Activated T-cell treated with anti-CD3 and anti-CD28 coated beads for 4 hours (primary cell): Measurements from ENCODE around the gene NFKBIL1.

Experiments used
- DNase-seq: peaks from one replicate; pipeline ENCODE4 v3.0.0-alpha.2; 2020

NFKBIL1 gene

DNA sequence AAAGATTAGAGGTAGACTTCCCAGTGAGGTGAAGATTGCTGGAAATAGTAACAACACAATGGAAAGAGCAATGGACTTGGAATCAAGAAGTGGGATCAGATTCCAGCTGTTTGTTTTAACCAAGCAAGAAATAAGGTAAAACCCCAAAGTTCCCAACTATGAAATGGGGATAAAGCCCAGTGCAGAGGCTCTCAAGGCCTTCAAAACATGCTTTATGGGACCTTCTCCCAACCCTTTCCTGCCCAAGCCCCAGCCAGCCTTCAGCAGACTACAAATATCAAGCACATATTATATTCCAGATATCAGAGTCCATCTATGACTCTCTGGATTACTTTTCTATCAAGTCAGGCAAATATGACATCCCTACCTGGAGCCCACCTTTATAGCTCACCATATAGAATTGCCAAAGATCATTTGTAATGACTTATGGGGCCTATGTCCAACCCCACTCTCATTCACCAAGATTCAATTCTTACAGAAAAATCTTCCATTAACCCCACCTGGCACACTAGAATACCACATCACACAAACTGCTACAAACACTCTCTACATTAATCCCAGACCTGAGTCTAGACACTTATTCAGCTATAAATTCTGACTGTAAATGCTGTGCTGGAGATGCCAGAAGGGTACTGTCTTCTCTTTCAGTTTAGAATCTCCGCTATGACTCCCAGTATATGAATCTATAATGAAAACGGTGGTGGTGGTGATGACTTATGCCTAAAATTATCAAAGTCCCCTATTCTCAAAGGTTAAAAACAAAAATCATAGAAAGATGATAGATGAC lies 11.7 kb upstream of the NFKBIL1 start:
- DNase-seq = no peak

DNA sequence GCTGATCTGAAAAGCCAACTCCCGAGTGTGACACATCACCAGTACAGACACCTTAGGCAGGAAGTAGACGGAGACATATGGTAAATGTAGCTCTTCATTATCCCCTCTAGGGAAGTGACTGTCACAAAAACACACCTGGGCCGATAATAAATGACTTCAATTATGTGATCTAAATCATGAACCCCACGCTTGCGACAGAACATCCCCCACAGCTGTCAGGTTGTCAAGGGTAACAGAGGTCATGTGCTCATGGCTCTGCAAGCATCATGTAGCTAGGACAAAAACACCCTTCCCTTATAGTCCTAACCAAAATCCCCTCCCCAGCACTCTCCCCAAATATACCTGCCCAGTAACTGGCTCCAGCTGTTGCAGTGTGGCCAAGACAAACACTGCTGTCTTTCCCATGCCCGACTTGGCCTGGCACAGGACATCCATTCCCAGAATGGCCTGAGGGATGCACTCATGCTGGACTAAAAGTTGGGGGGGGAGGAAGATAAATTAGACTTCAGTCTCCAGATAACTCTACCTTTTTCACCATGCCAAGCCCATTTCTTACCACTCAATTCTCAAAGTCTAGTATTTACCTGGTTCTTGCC lies 8.5 kb upstream of the NFKBIL1 start:
- no peak for DNase-seq

DNA sequence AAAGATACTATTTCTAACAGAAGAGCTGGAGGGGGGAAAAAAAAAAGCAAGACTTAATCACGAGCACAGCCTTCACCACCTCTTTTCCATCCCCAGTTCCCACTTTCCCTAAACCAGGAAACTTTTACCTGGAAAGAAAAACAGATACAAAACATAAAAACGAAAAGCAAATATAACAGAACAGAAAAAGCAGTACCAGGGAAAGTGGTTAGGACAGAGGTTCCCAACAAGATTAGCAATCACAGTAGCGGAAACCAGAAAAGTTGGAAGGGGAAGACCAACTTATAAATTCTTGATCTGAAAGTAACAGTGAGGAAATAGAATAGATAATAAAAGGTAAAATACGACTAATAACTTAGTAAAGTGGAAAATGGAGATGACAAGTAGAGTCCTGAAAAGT lies 6.8 kb upstream of the NFKBIL1 start:
- DNase-seq = no peak

DNA sequence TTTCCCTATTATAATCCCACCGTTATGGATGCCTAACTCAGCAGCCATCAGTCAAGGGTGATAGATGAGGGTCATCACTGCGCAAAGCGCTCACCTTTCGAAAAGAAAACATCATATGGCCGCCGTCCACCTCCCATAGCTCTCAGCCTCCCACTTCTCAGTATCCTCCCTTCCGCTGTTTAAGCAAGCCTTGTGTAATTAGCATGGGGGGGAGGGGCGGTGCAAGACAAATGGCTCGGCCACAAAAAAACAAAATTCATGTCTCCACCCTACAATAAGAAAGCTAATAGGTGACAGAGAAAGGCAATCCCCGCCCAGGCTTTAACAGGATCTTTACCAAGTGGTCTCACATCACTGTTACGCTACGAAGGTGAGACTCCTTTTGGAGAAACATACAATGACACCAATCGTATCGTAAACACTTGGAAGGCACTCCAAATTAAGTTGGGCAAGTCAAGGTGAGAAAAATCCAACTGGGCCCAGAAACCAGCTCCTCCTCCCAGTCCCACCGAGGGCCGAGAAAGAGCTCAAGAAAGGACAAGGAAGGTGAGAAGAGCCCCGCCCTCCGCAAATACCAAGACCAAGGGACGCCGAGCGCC lies 6.2 kb upstream of the NFKBIL1 start:
- DNase-seq = peak; percentile 48

DNA sequence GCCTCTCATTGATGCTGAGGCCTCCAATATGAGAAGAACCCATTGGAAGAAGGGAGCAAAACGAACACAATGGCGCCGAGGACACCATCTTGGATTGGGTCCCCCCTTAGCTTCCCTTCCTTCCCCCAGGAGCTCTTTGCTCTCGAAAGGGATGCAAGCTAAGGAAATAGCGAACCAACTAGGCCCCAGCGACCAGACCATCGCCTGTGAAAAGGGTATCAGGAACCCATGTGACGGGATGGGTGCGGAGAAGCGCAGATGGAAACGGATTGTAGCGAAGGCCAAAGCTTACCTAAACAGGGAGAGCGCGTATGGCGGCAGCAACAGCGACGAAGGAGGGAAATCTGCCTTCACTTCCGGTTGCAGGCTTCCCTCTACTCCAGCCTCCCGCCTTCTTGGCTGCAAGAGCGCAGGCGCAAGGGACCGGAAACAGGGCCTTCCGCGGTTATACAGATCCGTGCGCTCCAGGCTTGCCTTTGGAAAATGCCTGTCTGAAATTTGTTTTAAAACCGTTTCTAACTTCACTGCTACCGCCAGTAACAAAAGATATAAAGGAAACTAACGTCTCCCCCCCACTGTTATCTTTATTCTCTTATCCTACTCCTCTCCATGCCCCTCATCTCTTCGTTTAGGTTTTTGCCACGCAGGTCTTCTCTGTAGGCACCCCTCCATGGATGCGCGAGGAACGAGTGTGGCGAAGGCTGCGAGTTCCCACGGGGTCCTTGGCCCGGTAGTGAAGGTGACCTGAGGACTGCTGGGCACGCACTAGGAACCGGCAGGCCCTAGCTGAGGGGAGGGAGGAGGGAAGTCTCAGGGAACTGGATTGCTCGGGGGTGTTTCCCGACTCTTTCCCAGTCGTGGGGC lies 5.5 kb upstream of the NFKBIL1 start, which contains the start of gene DDX39B:
DDX39B (minus strand) TSS at position 346 of the 864 bp plus-strand sequence. CDS start 1,471 bp downstream, outside the sequence.
- DNase-seq = peak; percentile 87

DNA sequence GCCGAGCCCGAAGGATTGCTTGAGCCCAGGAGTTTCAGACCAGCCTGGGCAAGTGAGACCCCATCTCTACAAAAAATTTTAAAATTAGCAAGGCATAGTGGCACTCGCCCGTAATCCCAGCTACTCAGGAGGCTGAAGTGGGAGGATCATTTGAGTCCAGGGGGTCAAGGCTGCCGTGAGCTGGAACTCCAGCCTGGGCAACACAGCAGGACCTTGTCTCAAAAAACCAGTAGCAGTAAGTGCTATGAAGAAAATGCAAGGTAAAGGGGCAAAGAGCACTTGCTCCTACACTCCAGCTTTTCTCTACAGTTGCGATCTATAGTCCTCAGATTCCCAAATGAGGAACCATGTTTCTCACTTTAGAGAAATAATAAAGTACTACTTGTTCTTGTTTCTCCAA lies 3.8 kb upstream of the NFKBIL1 start:
- no peak for DNase-seq

DNA sequence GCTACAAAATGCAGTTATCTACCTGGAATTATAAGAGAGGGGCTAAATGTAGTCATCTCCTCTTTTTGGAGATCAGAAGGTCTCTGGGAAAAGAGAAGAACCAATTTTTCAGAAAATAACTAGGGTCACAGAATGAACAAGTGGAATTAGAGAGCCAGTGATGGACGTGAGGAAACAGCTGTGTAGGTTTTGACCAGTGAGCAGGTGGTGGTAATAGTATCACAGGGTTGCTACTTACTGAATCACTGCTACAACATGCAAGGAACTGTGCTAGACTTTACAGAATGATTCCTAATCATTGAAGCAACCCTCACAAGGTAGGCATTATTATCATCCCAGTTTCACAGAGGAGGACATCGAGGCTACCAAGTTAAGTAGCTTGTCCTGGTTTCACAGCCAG lies 2.7 kb upstream of the NFKBIL1 start:
- no peak for DNase-seq

DNA sequence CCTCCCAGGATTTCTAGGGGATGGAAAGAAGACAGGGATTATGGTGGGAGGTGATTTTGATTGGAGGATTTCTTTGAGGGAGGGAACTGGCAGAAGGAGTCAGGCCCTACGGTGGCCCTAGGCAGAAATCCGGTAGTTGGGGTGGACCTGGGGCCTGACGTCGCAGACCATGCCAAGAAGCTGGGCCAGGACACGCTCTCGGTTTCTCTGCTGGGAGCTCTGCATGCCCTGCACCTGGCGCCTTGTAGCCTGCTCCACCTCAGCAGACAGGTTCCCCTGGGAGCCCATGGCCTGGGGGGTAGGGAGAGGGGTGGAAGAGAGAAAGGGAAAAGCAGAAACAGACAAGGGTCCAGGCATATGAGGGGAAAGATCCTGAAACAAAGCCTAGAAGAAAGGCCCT lies 2.1 kb upstream of the NFKBIL1 start:
- no peak for DNase-seq

DNA sequence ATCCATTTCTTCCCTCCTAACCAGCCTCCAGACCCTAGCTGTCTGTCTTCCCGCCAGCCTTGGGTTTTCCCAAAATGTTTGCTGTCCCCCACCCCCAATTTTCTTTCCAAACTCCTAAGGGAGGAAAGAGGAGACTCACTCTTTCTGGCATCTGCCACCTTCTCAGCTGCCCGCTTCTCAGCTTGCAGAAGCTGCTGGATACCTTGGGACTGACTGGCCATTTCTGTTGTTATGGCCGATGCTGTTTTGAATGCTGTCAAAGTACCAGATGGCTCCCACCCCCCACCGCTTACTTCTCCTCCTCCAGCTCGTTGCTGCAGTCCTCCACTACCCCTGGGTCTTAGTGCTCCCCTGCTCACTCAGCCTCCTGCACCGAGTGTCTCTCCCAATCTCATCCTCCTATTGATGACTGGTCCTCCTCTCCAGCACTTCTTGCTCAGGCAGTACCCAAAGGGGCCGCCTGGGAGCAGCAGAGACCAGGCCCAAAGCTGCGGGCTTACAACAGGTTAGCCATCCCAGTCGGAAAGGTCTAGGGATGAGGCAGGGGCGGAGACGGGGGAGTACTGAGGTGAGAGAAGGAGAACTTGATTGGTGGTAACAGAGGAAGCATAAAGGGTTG lies 960 bp upstream of the NFKBIL1 start, which contains the start of gene ATP6V1G2:
ATP6V1G2 (minus strand) TSS at position 270 of the 619 bp plus-strand sequence; CDS start at position 221, 49 bp downstream.
- DNase-seq = peak; percentile 78

DNA sequence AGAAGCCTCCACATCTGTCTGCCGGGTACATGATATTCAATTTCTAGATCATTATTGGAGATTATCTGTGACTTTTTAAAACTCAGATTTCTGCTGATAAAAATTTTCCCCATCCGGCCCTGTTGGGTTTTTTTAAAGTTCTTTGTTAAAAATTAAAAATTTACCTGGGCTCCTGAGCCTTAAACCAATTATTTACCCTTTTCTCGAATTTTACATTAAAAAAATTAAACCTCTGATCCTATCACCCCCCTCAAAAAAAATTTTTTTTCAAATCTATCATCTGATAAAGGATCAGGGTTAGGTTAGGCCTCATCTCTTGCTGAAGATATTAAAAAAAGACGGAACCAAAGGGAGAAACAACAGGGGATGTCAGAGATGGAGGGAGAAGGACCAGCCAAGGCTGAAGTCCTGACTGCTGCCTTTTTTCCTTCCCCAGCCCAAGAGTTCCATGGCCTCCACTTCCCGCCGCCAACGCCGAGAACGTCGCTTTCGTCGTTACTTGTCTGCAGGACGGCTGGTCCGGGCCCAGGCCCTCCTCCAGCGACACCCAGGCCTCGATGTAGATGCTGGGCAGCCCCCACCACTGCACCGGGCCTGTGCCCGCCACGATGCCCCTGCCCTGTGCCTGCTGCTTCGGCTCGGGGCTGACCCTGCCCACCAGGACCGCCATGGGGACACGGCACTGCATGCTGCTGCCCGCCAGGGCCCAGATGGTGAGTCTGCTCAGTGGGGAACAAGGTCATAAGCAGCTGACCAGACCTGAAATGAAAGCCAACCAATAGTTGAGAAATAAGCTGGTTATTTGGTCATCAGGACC lies 527 bp downstream of the NFKBIL1 start:
- DNase-seq = no peak

DNA sequence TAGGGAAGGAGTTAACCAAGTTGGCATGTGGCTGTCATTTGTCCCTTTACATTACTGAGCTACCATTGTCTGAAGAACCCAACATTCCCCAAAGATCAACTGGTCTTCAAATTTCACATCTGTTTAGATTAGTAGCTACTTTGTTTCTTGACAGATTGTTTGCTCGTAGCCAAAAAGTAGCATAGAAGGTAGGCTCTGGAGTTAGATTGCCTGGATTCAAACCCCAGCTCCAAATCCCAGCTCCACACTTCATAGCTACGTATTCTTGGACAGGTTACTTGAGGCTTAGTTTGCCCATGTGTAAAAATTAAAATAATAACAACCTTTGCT lies 1.1 kb downstream of the NFKBIL1 start:
- no peak for DNase-seq

DNA sequence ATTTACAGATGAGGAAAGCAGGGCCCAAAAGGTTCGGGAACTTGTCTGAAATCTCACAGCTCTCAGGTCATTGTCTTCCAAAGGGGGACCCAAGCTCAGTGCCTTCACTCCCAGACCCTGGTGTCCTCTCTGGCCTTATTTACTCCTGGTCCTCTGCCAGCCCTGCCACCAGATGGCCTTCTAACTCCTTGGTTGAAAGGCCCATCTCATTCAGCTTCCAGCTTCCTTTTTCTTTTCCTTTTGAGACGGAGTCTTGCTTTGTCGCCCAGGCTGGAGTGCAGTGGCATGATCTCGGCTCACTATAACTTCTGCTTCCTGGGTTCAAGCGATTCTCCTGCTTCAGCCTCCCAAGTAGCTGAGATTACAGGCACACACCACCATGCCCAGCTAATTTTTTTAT lies 4.0 kb downstream of the NFKBIL1 start:
- peak; percentile 57 for DNase-seq

DNA sequence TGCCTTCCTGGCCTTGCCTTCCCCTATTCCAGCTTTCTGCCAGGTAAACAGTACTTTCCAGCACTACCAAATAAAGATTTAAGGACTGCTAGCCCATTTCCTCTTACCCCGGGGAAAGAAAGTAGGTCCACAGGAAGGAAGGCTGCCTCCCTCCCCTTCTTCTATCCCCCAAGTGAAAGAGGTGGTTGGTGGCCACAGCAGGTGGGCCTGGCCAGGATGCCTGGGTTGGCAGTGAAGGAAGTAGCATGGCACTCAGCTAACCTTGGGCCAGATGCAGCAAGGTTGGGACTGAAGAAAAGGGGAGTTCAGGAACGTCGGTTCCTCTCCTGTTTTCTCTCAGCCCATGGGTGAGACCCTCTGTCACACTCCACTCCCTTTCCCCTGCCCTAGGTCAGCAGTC lies 8.9 kb downstream of the NFKBIL1 start:
- DNase-seq = no peak

DNA sequence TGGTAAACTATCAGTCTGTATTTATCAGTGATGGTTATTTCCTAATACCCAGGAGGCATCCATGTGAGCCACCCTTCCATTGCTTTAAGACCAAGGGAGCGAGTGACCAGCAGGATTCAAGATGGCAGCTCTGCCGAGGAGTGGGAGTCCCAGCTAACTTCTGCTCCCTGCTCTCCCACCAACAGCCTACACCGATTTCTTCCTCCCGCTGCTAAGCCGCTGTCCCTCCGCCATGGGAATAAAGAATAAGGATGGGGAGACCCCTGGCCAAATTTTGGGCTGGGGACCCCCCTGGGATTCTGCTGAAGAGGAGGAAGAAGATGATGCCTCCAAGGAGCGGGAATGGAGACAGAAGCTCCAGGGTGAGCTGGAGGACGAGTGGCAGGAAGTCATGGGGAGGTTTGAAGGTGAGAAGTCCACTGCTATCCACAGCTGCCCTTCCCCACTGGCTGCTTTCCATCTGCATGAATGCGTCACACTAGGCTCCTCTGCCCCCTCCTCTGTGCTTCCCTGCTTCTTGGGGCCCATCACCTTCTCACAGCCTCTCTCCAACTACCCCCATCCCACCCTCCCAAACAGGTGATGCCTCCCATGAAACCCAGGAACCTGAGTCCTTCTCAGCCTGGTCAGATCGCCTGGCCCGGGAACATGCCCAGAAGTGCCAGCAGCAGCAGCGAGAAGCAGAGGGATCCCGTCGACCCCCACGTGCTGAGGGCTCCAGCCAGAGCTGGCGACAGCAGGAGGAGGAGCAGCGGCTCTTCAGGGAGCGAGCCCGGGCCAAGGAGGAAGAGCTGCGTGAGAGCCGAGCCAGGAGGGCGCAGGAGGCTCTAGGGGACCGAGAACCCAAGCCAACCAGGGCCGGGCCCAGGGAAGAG lies 10.3 kb downstream of the NFKBIL1 start:
- DNase-seq = no peak

DNA sequence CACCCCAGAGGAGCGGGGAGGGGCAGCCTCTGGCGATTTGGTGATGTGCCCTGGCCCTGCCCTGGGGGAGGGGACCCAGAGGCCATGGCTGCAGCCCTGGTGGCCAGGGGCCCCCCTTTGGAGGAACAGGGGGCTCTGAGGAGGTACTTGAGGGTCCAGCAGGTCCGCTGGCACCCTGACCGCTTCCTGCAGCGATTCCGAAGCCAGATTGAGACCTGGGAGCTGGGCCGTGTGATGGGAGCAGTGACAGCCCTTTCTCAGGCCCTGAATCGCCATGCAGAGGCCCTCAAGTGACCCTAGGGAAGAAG lies 10.9 kb downstream of the NFKBIL1 start:
- no peak for DNase-seq

DNA sequence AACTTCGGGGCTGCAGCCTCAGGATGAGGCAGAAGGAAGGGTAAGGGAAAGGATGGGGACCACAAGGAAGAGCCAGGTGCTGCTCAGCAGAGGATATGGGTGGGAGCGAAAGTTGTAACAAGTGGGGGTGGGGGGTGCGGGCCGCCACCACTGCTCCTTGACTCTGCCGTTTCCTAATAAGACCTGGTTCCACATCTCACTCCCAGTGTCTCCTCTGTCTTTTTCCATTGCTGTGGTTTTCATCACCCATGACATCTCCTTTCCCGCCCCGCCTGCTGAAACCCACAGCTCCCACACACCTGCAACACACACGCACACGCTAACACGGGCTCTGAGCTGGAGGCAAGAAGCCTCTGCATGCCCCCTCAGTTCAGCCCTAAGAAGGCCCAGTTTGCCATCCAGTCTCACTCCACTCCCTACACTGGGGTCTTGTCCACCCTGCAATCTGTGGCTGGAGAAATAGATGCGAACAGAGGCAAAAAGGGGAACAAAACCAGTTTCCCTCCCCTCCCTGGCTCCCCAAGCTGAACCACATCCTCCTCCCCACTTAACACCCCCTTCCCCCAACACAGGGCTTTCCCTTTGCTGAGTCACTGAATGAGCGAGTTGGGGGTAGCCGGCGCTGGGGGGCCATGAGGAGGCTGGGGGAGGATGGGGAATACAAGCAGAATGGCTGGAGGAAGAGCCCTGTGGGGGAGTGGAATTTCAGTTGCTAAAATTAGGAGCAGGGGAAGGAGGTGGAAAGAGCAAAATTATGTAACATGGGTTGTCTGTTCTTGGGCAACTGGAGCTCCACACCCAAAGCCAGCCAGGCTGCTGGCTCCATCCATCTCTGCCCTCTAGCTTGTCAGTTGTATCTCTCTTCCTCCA lies 11.5 kb downstream of the NFKBIL1 start:
- DNase-seq = peak; percentile 67

DNA sequence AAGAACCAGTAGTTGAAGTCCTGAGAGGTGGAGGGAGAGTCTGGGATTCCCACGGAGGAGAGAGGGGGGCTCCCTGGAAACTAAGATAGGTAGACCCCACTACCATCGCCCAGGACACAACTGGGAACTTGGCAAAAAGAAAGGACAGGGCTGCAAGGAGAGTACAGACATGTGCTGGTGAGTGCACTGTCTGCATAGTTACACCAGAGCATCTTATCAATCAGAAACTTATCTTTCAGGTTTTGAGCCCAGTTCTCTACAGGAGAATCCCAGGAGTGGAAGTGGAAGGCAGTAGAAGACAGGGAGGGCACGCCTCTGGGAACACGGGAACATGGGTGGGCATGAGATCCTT lies 12.2 kb downstream of the NFKBIL1 start:
- no peak for DNase-seq

DNA sequence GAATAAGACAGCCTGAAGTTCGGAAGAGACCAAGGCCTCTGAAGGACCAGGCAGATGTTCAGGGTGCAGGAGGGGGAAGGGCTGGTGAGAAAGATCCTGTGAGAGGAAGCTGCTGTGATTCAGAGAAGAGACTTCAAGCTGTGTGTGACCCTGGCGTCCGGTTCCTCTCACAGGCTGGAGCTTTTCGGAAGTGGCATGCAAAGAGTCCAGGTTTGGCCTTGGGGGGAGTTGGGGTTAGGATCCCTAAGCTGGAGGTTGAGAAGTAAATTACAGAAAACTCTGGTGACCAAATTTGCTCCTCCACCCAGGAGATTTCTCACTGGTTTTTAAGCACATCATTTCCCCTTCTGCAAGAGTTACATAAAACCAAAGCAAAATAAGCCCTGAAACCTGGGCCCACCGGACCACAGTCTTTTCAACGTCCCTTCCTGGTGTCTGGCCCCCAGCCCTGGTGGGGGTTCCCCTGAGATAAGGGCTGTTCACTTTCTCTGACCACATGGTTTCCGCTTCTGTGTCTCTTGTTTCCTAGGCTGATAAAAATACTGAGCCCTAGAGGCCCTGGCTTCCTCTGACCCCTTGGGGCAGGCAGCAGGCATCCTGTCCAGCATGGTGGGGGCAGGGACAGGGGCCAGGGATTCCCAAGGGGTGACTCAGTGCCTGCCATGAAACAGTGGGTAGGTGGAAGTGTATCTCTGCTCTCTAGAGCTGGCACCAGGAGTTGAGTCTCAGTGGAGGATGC lies 12.7 kb downstream of the NFKBIL1 start:
- DNase-seq = peak; percentile 42

DNA sequence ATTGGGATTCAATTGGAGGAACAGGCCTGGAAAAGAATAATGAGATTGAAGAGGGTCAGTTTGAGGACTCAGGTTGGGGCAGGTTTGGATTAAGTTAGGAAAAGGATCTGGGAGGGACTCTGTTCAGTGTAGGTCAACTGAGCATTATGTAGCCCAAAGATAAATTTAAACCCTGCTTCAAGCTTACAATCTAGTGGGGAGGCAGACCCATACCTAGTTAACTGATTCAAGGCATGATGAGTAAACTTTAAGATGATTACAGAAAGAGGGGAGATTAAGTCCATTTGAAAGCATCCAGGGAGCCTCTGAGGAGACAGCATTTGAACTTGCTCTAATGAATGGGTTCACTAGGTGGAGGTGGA lies 13.3 kb downstream of the NFKBIL1 start:
- DNase-seq = no peak
